Thymus (tissue), 14 donors: ENCODE data around the gene SLC22A25. TPM values are rescaled to one million over a fixed set of nuclear protein-coding genes. Genes with fewer than 3 reads are reported as not detected.

ENCODE experiments used
- DNase-seq, 9 donors: peaks; one replicate each; pipeline ENCODE4 v3.0.0-alpha.2; 2013; ENCODE audit warnings: low spot score in 9 of 9, low read depth in 6 of 9, missing footprints in 1 of 9
- H3K27ac ChIP-seq, 2 donors: one replicate each; pipeline ENCODE4 v1.5.1; 2013; ENCODE audit warnings: control low read depth in 1 of 2, low read depth in 1 of 2, low read length in 1 of 2, mild to moderate bottlenecking in 1 of 2, moderate library complexity in 1 of 2
- H3K27me3 ChIP-seq, 2 donors: one replicate each; pipeline ENCODE4 v1.5.1; 2013; ENCODE audit warnings: low read length in 1 of 2; ENCODE audit not compliant: control insufficient read depth in 2 of 2, insufficient read depth in 1 of 2
- H3K36me3 ChIP-seq, 2 donors: one replicate each; pipeline ENCODE4 v1.5.1; 2013; ENCODE audit warnings: low read length in 1 of 2, mild to moderate bottlenecking in 1 of 2, moderate library complexity in 1 of 2; ENCODE audit not compliant: control insufficient read depth in 2 of 2, insufficient read depth in 2 of 2
- H3K4me1 ChIP-seq, 2 donors: one replicate each; pipeline ENCODE4 v1.5.1; 2013; ENCODE audit warnings: low read length in 2 of 2; ENCODE audit not compliant: control insufficient read depth in 2 of 2, insufficient read depth in 2 of 2
- H3K4me3 ChIP-seq, 2 donors: one replicate each; pipeline ENCODE4 v1.5.1; 2013; ENCODE audit warnings: low read length in 2 of 2, control low read depth in 1 of 2, mild to moderate bottlenecking in 1 of 2
- H3K9me3 ChIP-seq, 2 donors: one replicate each; pipeline ENCODE4 v1.5.1; 2013; ENCODE audit warnings: low read length in 1 of 2, mild to moderate bottlenecking in 1 of 2; ENCODE audit not compliant: control insufficient read depth in 2 of 2, insufficient read depth in 1 of 2
- WGBS: extraction: QIAGEN DNeasy Blood & Tissue Kit; methylation state at CpG from one replicate; pipeline ENCODE4 v1.1.7; 2013; 5-methylcytosine and 5-hydroxymethylcytosine counted together
- long read RNA-seq, 10 donors: transcript quantifications; one replicate each; lab custom pipeline, GENCODE V29; 2026
- polyA plus RNA-seq: library from polyadenylated mRNA; stranded (reverse); fragments of 200-250 nt; gene quantifications from one replicate; pipeline ENCODE4 v1.2.3, GENCODE V29; 2013
- total RNA-seq: library from RNA; stranded (reverse); fragments of 120-200 nt; gene quantifications from one replicate; pipeline ENCODE4 v1.2.4, GENCODE V29; 2013
- donor health status: healthy.

The SLC22A25 gene
- total RNA-seq (not detected), polyA plus RNA-seq (not detected)
- long read RNA-seq, donor 1, result 0 reads
- long read RNA-seq, donor 2, result 0 reads
- long read RNA-seq, donor 3, result 0 reads
- long read RNA-seq, donor 4, result 0 reads
- long read RNA-seq, donor 5, result 0 reads
- long read RNA-seq, donor 6, result 0 reads
- long read RNA-seq, donor 7, result 0 reads
- long read RNA-seq, donor 8, result 0 reads
- long read RNA-seq, donor 9, result 0 reads
- long read RNA-seq, donor 10, result 0 reads

DNA sequence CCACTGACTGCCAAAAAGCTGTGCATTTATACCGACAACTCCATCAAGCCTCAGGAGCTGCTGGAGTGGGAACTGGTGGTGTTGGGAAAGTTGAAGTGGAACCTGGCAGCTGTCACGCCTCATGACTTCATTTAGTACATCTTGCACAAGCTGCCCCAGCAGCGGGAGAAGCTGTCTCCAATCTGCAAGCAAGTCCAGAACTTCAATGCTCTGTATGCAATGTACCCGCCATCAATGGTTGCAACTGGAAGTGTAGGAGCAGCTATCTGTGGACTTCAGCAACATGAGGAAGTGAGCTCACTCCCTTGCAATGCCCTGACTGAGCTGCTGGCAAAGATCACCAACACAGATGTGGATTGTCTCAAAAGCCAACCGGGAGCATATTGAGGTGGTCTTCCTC lies at the start of gene SLC22A25:
TSS of gene SLC22A25 (minus strand) at position 67 of the 400 bp plus-strand sequence. CDS start 13,947 bp downstream, outside the sequence.
- no peak for DNase-seq
- H3K27ac ChIP-seq, result peak within 1 kb of the TSS in 1 of 2 donors; percentile 22

DNA sequence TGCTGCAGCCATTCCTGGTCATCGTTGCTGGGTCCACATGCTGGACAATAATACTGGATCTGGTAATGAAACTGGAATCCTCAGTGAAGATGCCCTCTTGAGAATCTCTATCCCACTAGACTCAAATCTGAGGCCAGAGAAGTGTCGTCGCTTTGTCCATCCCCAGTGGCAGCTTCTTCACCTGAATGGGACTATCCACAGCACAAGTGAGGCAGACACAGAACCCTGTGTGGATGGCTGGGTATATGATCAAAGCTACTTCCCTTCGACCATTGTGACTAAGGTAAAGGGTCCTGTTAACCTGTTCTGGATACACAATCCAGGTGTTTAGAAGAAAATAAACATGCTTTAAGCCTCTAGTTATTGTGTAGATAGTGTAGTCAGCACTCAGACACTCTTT lies 46.9 kb upstream of the SLC22A25 start:
- no peak for DNase-seq
- Histone ChIP-seq H3K36me3 (no peaks in the 10 kb centered on the region), H3K4me3 (no peak overlapping the region), H3K27me3 (no peaks in the 10 kb centered on the region), H3K27ac (no peak overlapping the region), H3K9me3 (no peaks in the 10 kb centered on the region), H3K4me1 (no peaks in the 10 kb centered on the region)
- 95% methylated on average over 4 of the region's 4 CpGs for WGBS

More for the DNA sequence above, at the start of gene SLC22A25:
- no peaks in the 10 kb centered on the region for H3K36me3 ChIP-seq
- peaks cover 19 to 34% of the 10 kb centered on the region in 2 donors for H3K4me1 ChIP-seq
- H3K27me3 ChIP-seq, result no peaks in the 10 kb centered on the region
- no peak within 1 kb of the TSS for H3K4me3 ChIP-seq
- 85% methylated on average over 5 of the region's 5 CpGs for WGBS
- no peaks in the 10 kb centered on the region for H3K9me3 ChIP-seq

GRCh38 chr11:63289658-63290057 lies 46.3 kb upstream of the SLC22A25 start:
- no peaks in the 10 kb centered on the region for H3K4me1 ChIP-seq
- no peak overlapping the region for H3K27ac ChIP-seq
- no peak for DNase-seq
- H3K4me3 ChIP-seq, result no peak overlapping the region
- no peaks in the 10 kb centered on the region for H3K36me3 ChIP-seq
- H3K9me3 ChIP-seq, result no peaks in the 10 kb centered on the region
- no peaks in the 10 kb centered on the region for H3K27me3 ChIP-seq
- 89% methylated on average over 5 of the region's 5 CpGs for WGBS

GRCh38 chr11:63282579-63282978 lies 39.2 kb upstream of the SLC22A25 start:
- no peak overlapping the region for H3K27ac ChIP-seq
- no peaks in the 10 kb centered on the region for H3K36me3 ChIP-seq
- no peaks in the 10 kb centered on the region for H3K9me3 ChIP-seq
- no peak for DNase-seq
- peaks cover 0 to 2% of the 10 kb centered on the region in 2 donors for H3K27me3 ChIP-seq
- H3K4me1 ChIP-seq, result no peaks in the 10 kb centered on the region
- H3K4me3 ChIP-seq, result no peak overlapping the region

GRCh38 chr11:63280920-63281319 lies 37.5 kb upstream of the SLC22A25 start:
- Histone ChIP-seq H3K36me3 (no peaks in the 10 kb centered on the region), H3K9me3 (no peaks in the 10 kb centered on the region), H3K27me3 (peaks cover 0 to 2% of the 10 kb centered on the region in 2 donors), H3K4me3 (no peak overlapping the region), H3K27ac (no peak overlapping the region), H3K4me1 (no peaks in the 10 kb centered on the region)
- DNase-seq, result no peak

DNA sequence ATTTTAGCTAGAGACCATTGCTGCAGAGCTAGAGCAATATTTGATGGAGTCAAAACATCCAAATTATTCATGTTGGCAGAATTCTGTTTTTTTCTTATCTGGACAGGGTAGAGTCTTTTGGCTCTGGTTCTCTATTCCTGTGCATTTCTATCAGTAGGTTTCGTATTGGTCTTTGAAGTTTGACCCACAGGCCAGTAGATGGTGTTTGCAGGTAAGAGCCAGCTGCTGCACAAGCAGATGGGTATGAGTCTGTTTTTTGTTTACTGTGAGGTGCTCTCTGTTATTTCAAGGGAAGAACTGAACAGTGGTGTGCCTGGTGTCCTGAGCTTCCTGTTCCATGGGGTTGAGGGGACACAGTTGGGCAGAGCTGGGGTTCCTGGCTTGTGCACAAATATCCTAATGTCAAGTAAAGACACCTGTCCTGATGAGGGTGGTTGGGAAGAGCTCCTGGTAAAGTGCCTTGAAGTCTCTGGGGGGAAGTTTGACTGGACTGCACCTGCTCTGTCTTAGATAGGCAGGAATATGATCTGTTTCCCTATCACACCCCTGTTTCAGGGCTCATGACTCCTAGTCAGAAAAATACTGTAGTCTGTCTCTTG lies 34.0 kb upstream of the SLC22A25 start:
- WGBS, result 82% methylated on average over 1 of the region's 1 CpG
- Histone ChIP-seq H3K36me3 (no peaks in the 10 kb centered on the region), H3K4me1 (no peaks in the 10 kb centered on the region), H3K4me3 (no peak overlapping the region), H3K27me3 (peaks cover 0 to 2% of the 10 kb centered on the region in 2 donors), H3K27ac (no peak overlapping the region), H3K9me3 (no peaks in the 10 kb centered on the region)
- DNase-seq, result no peak

DNA sequence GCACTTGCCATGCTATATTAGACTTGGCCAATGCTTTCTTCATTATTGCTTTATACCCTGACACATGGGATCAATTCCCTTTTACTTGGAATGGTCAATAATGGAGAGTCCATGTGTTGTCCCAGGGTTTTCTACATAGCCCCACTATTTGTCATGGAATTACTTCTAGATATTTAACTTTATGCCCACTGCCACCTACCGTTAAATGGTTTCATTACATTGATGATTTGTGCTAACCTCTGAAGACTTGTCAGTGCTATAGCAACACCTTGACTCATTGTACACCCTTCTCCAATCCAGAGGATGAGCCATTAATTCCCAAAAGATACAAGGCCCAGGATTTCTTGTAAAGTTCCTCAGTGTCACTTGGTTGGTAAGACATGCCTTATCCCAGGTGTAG lies 31.4 kb upstream of the SLC22A25 start:
- WGBS, result 75% methylated on average over 1 of the region's 1 CpG
- H3K36me3 ChIP-seq, result no peaks in the 10 kb centered on the region

GRCh38 chr11:63273685-63274084 lies 30.3 kb upstream of the SLC22A25 start:
- Histone ChIP-seq H3K27ac (no peak overlapping the region), H3K9me3 (no peaks in the 10 kb centered on the region), H3K36me3 (no peaks in the 10 kb centered on the region), H3K4me1 (no peaks in the 10 kb centered on the region), H3K27me3 (peaks cover 0 to 2% of the 10 kb centered on the region in 2 donors), H3K4me3 (no peak overlapping the region)
- 97% methylated on average over 3 of the region's 3 CpGs for WGBS
- no peak for DNase-seq

More for the DNA sequence above, 31.4 kb upstream of the SLC22A25 start:
- no peak for DNase-seq
- no peaks in the 10 kb centered on the region for H3K9me3 ChIP-seq
- H3K27me3 ChIP-seq, result peaks cover 0 to 2% of the 10 kb centered on the region in 2 donors
- H3K4me3 ChIP-seq, result no peak overlapping the region
- H3K4me1 ChIP-seq, result no peaks in the 10 kb centered on the region
- no peak overlapping the region for H3K27ac ChIP-seq

DNA sequence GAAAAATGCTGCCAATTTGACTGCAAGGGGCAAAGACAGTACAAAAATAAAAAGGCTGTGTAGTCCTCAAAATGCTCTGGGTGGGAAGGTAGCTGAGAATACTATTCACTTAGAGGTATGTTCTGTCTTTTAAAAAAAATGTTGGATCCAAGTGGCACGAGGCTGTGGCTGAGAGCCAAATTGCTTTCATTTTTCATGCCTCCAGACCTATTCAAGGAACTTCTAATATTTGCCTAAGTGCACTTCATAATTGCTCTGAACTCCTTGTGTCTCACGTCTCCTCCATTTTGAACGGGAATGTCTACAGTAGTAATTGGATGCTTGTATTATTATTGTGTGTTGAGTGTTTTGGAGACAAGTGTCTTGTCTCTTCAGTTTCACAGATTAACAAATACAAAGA lies 19.1 kb upstream of the SLC22A25 start:
- no peaks in the 10 kb centered on the region for H3K4me1 ChIP-seq
- WGBS, result 68% methylated on average over 3 of the region's 3 CpGs
- DNase-seq, result no peak
- no peaks in the 10 kb centered on the region for H3K36me3 ChIP-seq
- no peak overlapping the region for H3K27ac ChIP-seq
- H3K9me3 ChIP-seq, result no peaks in the 10 kb centered on the region
- H3K4me3 ChIP-seq, result no peak overlapping the region
- no peaks in the 10 kb centered on the region for H3K27me3 ChIP-seq
